ENCODE data around the gene MIER2.
A peak's percentile ranks its signal among the peaks of the same experiment; 100 is the strongest.
"Not testable (repeated sequence)": the region's sequence is repeated elsewhere in the genome, so short reads cannot be mapped to it uniquely, and the experiment has no call there.

The MIER2 gene

DNA sequence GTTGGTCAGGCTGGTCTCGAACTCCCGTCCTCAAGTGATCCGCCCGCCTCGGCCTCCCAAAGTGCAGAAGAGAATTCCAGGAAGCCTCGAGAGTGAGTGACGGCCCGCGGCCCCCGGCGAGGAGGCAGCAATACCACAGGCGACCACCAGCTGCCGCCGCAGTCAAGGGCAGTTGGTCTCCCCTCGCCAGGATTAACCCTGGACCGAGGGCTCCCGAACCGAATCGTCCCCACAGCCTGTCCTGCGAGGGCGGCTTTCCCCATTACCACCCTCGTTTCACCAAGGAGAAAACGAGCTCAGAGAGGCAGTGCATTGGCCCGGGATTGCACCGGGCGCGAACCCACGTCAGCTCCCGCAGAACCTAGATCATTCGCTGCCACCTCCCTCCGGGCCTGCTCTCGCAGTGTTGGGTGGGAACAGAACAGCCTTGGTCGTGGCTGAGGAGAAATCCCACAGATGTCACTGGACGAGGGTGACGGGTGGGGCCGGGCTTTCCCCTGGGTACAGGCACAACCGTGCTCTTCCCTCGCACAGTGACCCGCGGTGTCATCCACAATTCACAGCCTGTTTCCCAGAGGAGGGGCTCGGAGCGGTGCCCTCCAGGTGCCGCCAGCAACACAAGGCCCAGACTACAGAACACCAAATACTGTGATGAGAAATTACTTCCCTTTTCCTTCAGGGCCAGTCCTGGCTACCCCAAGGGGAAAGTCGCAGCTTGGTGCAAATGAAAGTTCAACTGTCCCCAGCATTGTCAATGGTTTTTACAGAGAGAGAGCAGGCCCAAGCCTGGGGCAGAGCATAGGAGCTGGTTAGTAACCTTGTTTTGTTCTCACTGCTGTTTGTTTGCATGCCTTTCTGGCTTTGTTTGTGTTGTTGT, 39.6 kb upstream of the MIER2 start:
- ATAC-seq (ENCODE audit: insufficient read depth, low read depth) (no peak), DNase-seq (no peak)
- TF ChIP-seq, protein P1, sequence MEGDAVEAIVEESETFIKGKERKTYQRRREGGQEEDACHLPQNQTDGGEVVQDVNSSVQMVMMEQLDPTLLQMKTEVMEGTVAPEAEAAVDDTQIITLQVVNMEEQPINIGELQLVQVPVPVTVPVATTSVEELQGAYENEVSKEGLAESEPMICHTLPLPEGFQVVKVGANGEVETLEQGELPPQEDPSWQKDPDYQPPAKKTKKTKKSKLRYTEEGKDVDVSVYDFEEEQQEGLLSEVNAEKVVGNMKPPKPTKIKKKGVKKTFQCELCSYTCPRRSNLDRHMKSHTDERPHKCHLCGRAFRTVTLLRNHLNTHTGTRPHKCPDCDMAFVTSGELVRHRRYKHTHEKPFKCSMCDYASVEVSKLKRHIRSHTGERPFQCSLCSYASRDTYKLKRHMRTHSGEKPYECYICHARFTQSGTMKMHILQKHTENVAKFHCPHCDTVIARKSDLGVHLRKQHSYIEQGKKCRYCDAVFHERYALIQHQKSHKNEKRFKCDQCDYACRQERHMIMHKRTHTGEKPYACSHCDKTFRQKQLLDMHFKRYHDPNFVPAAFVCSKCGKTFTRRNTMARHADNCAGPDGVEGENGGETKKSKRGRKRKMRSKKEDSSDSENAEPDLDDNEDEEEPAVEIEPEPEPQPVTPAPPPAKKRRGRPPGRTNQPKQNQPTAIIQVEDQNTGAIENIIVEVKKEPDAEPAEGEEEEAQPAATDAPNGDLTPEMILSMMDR (IDR thresholded peaks at IDR 0.05; ENCODE audit: borderline replicate concordance, extremely low read depth, low read length, poor library complexity, severe bottlenecking), result peak; percentile 48
- TF ChIP-seq EZH2 (IDR thresholded peaks at IDR 0.05; ENCODE audit: borderline replicate concordance, low read depth, low read length, severe bottlenecking), result no peak
- no peaks in the 10 kb centered on the region for H3K9me3 ChIP-seq (ENCODE audit: insufficient read depth, low read length, severe bottlenecking)
- H3K36me3 ChIP-seq (ENCODE audit: insufficient read depth, low read length), result no peaks in the 10 kb centered on the region
- no peaks in the 10 kb centered on the region for H3K79me2 ChIP-seq (ENCODE audit: insufficient read depth, low read length)
- no peaks in the 10 kb centered on the region for H4K20me1 ChIP-seq (ENCODE audit: insufficient read depth, low read length)
- no peak overlapping the region for H3K9ac ChIP-seq (ENCODE audit: low read depth, low read length)
- H2AFZ ChIP-seq (ENCODE audit: low read depth, low read length), result no peak overlapping the region
- no peak overlapping the region for H3K27ac ChIP-seq (ENCODE audit: low read length)
- peaks cover 11% of the 10 kb centered on the region for H3K4me1 ChIP-seq (ENCODE audit: insufficient read depth, low read length)
- no peak overlapping the region for H3K4me3 ChIP-seq (ENCODE audit: low read depth in 1 of 2, low read length in 2 of 2)
- no peak overlapping the region for H3K4me2 ChIP-seq (ENCODE audit: insufficient read depth, low read length)
- H3K27me3 ChIP-seq (ENCODE audit: insufficient read depth, low read length, poor library complexity), result no peaks in the 10 kb centered on the region

DNA sequence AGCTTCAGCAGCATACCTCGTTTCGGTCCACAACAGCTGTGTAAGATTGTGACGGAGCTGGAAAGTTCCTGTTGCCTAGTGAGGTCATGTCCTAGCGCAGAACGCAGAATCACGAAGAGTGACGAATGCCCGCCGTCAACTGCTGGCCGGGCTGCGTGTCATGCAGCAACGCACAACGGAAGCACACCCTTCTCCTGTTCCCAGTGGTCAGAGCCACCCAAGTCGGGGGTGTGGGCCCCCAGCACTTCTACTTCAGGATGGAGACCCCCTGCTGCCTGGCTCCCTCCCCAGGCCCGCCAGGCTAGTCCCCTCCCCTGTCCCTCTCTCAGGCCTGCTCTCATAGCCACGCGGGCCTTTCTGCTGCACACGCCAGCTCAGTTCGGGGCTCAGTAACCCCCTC, 38.4 kb upstream of the MIER2 start:
- TF ChIP-seq, protein P1 (IDR thresholded peaks at IDR 0.05; ENCODE audit: borderline replicate concordance, extremely low read depth, low read length, poor library complexity, severe bottlenecking), result no peak
- TF ChIP-seq EZH2 (IDR thresholded peaks at IDR 0.05; ENCODE audit: borderline replicate concordance, low read depth, low read length, severe bottlenecking), result no peak
- Histone ChIP-seq H3K4me3 (ENCODE audit: low read depth in 1 of 2, low read length in 2 of 2) (no peak overlapping the region), H3K4me2 (ENCODE audit: insufficient read depth, low read length) (no peak overlapping the region), H3K36me3 (ENCODE audit: insufficient read depth, low read length) (no peaks in the 10 kb centered on the region), H2AFZ (ENCODE audit: low read depth, low read length) (0 out of 2 replicates have a peak overlapping the region, but pooled peaks have one; percentile 37), H3K79me2 (ENCODE audit: insufficient read depth, low read length) (no peaks in the 10 kb centered on the region), H4K20me1 (ENCODE audit: insufficient read depth, low read length) (no peaks in the 10 kb centered on the region), H3K9ac (ENCODE audit: low read depth, low read length) (no peak overlapping the region), H3K9me3 (ENCODE audit: insufficient read depth, low read length, severe bottlenecking) (no peaks in the 10 kb centered on the region), H3K4me1 (ENCODE audit: insufficient read depth, low read length) (peaks cover 11% of the 10 kb centered on the region), H3K27me3 (ENCODE audit: insufficient read depth, low read length, poor library complexity) (no peaks in the 10 kb centered on the region), H3K27ac (ENCODE audit: low read length) (peak overlapping the region; percentile 63)
- ATAC-seq (ENCODE audit: insufficient read depth, low read depth) (no peak), DNase-seq (no peak)

DNA sequence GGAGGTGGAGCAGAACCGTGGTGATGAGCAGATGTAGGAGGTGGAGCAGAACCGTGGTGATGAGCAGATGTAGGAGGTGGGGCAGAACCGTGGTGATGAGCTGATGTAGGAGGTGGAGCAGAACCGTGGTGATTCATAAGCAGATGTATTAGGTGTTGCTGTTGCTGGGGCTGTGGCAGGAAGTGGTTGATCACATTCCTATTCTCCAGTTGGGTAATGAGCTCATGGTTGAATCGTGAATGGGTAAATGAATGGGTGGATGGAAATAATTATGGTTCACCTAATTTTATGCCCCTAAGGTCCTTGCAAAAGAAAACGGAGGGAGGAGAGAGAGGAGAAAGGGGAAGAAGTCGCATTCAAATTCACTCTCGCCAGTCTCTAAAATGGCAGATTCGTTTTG, 38.0 kb upstream of the MIER2 start:
- Histone ChIP-seq H2AFZ (ENCODE audit: low read depth, low read length) (0 out of 2 replicates have a peak overlapping the region, but pooled peaks have one; percentile 37), H3K27ac (ENCODE audit: low read length) (peak overlapping the region; percentile 63), H3K4me1 (ENCODE audit: insufficient read depth, low read length) (peaks cover 11% of the 10 kb centered on the region)
- H3K27me3 ChIP-seq (ENCODE audit: insufficient read depth, low read length, poor library complexity); H3K4me3 ChIP-seq (ENCODE audit: low read depth in 1 of 2, low read length in 2 of 2); H3K4me2 ChIP-seq (ENCODE audit: insufficient read depth, low read length); H3K79me2 ChIP-seq (ENCODE audit: insufficient read depth, low read length); H3K9ac ChIP-seq (ENCODE audit: low read depth, low read length); H4K20me1 ChIP-seq (ENCODE audit: insufficient read depth, low read length); H3K36me3 ChIP-seq (ENCODE audit: insufficient read depth, low read length); H3K9me3 ChIP-seq (ENCODE audit: insufficient read depth, low read length, severe bottlenecking): not testable (repeated sequence)
- ATAC-seq (ENCODE audit: insufficient read depth, low read depth) (peak; percentile 95), DNase-seq (peak; percentile 61)

DNA sequence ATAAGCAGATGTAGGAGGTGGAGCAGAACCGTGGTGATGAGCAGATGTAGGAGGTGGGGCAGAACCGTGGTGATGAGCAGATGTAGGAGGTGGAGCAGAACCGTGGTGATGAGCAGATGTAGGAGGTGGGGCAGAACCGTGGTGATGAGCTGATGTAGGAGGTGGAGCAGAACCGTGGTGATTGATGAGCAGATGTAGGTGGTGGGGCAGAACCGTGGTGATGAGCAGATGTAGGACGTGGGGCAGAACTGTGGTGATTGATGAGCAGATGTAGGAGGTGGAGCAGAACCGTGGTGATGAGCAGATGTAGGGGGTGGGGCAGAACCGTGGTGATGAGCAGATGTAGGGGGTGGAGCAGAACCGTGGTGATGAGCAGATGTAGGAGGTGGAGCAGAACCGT, 37.3 kb upstream of the MIER2 start:
- not testable (repeated sequence) for H3K27me3 ChIP-seq (ENCODE audit: insufficient read depth, low read length, poor library complexity); H3K9ac ChIP-seq (ENCODE audit: low read depth, low read length); H3K4me2 ChIP-seq (ENCODE audit: insufficient read depth, low read length); ATAC-seq (ENCODE audit: insufficient read depth, low read depth); H3K27ac ChIP-seq (ENCODE audit: low read length); H2AFZ ChIP-seq (ENCODE audit: low read depth, low read length); H3K9me3 ChIP-seq (ENCODE audit: insufficient read depth, low read length, severe bottlenecking); H3K36me3 ChIP-seq (ENCODE audit: insufficient read depth, low read length); H4K20me1 ChIP-seq (ENCODE audit: insufficient read depth, low read length); H3K4me3 ChIP-seq (ENCODE audit: low read depth in 1 of 2, low read length in 2 of 2); H3K79me2 ChIP-seq (ENCODE audit: insufficient read depth, low read length)
- peak; percentile 15 for DNase-seq
- peaks cover 11% of the 10 kb centered on the region for H3K4me1 ChIP-seq (ENCODE audit: insufficient read depth, low read length)

DNA sequence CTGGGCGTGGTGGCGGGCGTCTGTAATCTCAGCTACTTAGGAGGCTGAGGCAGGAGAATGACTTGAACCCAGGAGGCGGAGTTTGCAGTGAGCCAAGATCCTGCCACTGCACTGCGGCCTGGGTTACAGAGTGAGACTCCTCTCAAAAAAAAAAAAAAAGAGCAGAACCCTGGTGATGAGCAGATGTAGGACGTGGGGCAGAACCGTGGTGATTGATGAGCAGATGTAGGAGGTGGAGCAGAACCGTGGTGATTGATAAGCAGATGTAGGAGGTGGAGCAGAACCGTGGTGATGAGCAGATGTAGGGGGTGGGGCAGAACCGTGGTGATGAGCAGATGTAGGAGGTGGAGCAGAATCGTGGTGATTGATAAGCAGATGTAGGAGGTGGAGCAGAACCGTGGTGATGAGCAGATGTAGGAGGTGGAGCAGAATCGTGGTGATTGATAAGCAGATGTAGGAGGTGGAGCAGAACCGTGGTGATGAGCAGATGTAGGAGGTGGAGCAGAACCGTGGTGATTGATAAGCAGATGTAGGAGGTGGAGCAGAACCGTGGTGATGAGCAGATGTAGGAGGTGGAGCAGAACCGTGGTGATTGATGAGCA, 36.1 kb upstream of the MIER2 start:
- not testable (repeated sequence) for DNase-seq; ATAC-seq (ENCODE audit: insufficient read depth, low read depth); H4K20me1 ChIP-seq (ENCODE audit: insufficient read depth, low read length); H3K4me2 ChIP-seq (ENCODE audit: insufficient read depth, low read length); H3K4me3 ChIP-seq (ENCODE audit: low read depth in 1 of 2, low read length in 2 of 2); H3K79me2 ChIP-seq (ENCODE audit: insufficient read depth, low read length); H3K27me3 ChIP-seq (ENCODE audit: insufficient read depth, low read length, poor library complexity); H3K9ac ChIP-seq (ENCODE audit: low read depth, low read length); H3K27ac ChIP-seq (ENCODE audit: low read length); H2AFZ ChIP-seq (ENCODE audit: low read depth, low read length); H3K36me3 ChIP-seq (ENCODE audit: insufficient read depth, low read length); H3K9me3 ChIP-seq (ENCODE audit: insufficient read depth, low read length, severe bottlenecking)
- H3K4me1 ChIP-seq (ENCODE audit: insufficient read depth, low read length), result peaks cover 11% of the 10 kb centered on the region
